Prostate gland (tissue), 2 donors: ENCODE data around the gene CDK5RAP1. TPM values are rescaled to one million over a fixed set of nuclear protein-coding genes. Genes with fewer than 3 reads are reported as not detected.
"Not testable (repeated sequence)": the region's sequence is repeated elsewhere in the genome, so short reads cannot be mapped to it uniquely, and the experiment has no call there.

Source experiments
- DNase-seq: peaks from one replicate; pipeline ENCODE4 v3.0.0-alpha.2; 2019; ENCODE audit warnings: low spot score
- H3K27ac ChIP-seq, 2 donors: fragments of 200-600 bp; sonication (generic); 2 replicates each; pipeline ENCODE4 v1.5.1; 2017 to 2019
- H3K27me3 ChIP-seq: fragments of 200-600 bp; sonication (generic); replicated peaks from 2 replicates; pipeline ENCODE4 v1.5.1; 2019; ENCODE audit not compliant: insufficient read depth
- H3K36me3 ChIP-seq, 2 donors: fragments of 200-600 bp; sonication (generic); 1 replicate in 1 of 2; 2 replicates in 1 of 2; pipeline versions ENCODE4 v1.5.1 to v1.8.1; 2017 to 2019
- H3K4me1 ChIP-seq: fragments of 200-600 bp; sonication (generic); replicated peaks from 2 replicates; pipeline ENCODE4 v1.5.1; 2019
- H3K4me3 ChIP-seq, 2 donors: fragments of 200-600 bp; sonication (generic); 2 replicates each; pipeline ENCODE4 v1.5.1; 2017 to 2019
- H3K9me3 ChIP-seq: fragments of 200-600 bp; sonication (generic); 2 replicates; pipeline ENCODE4 v1.5.1; 2017
- CTCF ChIP-seq, 4 experiments: fragments of 200-600 bp in 2 of 4; fragments of 450-650 bp in 2 of 4; sonication (generic) in 2 of 4; IDR thresholded peaks; 1 replicate in 3 of 4; 2 replicates in 1 of 4; pipeline ENCODE4 v1.5.1; 2016 to 2019; ENCODE audit warnings: antibody characterized with exemption in 4 of 4, mild to moderate bottlenecking in 2 of 4, moderate library complexity in 2 of 4
- POLR2A ChIP-seq: fragments of 450-650 bp; IDR thresholded peaks from one replicate; pipeline ENCODE4 v1.6.1; 2016; ENCODE audit warnings: antibody characterized with exemption, mild to moderate bottlenecking
- POLR2AphosphoS5 ChIP-seq: sonication (generic); formaldehyde crosslinking; IDR thresholded peaks from one replicate; pipeline ENCODE4 v1.6.1; 2017; ENCODE audit warnings: antibody characterized with exemption
- WGBS: methylation state at CpG from one replicate; pipeline ENCODE4 v1.1.5; 2018; 5-methylcytosine and 5-hydroxymethylcytosine counted together
- intact Hi-C: fragments of 100-400 bp; cut with DNase I; formaldehyde crosslinking; loops from one replicate; pipeline ENCODE4 v1.14.2; 2022
- total RNA-seq, 2 donors: library from RNA; depleted of rRNA; stranded (reverse); fragments of >200 nt; gene quantifications; one replicate each; pipeline ENCODE4 v1.1.0, GENCODE V29; 2016

CDK5RAP1 gene
- total RNA-seq, 2 donors from 2014 or later = 18.0 to 24.7 TPM

DNA sequence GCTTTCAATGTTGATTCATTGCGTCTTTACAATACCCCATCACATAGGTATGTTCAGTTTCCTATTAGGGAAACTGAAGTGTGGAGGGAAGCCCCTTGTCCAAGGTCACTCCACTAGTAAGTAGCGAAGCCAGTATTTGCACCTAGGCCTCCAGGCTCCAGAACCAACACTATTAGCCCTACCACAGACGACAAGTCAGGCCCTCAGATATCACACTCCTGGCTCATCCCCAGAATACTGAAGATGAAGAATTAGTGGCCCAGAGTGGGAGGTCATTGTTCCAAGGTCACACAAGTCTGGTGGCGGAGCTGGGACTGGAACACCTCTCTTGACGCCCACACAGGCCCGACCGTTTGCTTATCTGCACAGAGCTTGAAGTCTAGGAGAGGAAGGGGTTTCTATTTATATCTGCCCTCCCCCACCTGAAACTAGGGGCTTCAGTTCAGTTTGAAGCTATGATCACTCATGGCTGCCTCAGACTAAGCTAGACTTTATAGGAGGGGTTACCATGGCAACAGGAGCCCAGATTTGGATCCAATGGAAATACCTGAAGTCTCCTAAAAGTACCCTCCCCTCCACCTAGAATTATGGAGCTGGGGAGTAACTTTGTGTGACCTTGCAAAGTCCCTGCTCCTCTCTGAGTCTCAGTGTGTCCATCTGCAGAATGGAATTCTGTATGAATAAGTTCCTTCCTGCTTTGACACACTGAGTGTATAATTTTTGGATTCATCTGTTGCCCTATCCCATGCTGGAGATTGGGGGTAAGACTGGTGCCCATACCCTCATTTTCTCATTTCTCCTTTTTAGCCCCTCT lies 40.0 kb upstream of the CDK5RAP1 start:
- Histone ChIP-seq H3K27ac (no peak overlapping the region), H3K36me3 (no peaks in the 10 kb centered on the region), H3K9me3 (no peaks in the 10 kb centered on the region), H3K4me1 (no peaks in the 10 kb centered on the region), H3K4me3 (no peak overlapping the region), H3K27me3 (no peaks in the 10 kb centered on the region)
- intact Hi-C loops = no loop called here
- WGBS = 83% methylated on average over 7 of the region's 7 CpGs
- TF ChIP-seq POLR2AphosphoS5 = no peak
- no peak for TF ChIP-seq POLR2A
- no peak for TF ChIP-seq CTCF (IDR thresholded peaks at IDR 0.05)
- DNase-seq = no peak

DNA sequence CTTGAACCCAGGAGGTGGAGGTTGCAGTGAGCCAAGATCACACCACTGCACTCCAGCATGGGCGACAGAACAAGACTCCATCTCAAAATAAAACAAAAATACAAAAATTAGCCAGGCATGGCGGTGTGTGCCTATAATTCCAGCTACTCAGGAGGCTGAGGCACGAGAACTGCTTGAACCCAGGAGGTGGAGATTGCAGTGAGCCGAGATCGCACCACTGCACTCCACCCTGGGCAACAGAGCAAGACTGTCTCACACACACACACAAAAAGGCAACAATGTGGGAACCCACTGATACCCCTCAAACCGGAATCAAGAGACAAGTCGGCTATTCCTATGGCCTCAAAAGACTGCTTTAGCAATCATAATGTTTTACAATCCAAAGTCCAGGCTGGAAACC lies 39.2 kb upstream of the CDK5RAP1 start:
- H3K36me3 ChIP-seq, H3K9me3 ChIP-seq, intact Hi-C loops, H3K27ac ChIP-seq, H3K4me1 ChIP-seq, DNase-seq, H3K4me3 ChIP-seq, H3K27me3 ChIP-seq: not testable (repeated sequence)
- 90% methylated on average over 7 of the region's 7 CpGs for WGBS

GRCh38 chr20:33438481-33438880 lies 37.2 kb upstream of the CDK5RAP1 start:
- no peaks in the 10 kb centered on the region for H3K9me3 ChIP-seq
- H3K4me1 ChIP-seq = no peaks in the 10 kb centered on the region
- TF ChIP-seq POLR2AphosphoS5 (no peak), POLR2A (no peak), CTCF (IDR thresholded peaks at IDR 0.05) (no peak)
- 100% methylated on average over 2 of the region's 2 CpGs for WGBS
- DNase-seq = no peak
- H3K27me3 ChIP-seq = no peaks in the 10 kb centered on the region
- H3K27ac ChIP-seq = no peak overlapping the region
- intact Hi-C loops = no loop called here
- H3K4me3 ChIP-seq = no peak overlapping the region
- no peaks in the 10 kb centered on the region for H3K36me3 ChIP-seq

DNA sequence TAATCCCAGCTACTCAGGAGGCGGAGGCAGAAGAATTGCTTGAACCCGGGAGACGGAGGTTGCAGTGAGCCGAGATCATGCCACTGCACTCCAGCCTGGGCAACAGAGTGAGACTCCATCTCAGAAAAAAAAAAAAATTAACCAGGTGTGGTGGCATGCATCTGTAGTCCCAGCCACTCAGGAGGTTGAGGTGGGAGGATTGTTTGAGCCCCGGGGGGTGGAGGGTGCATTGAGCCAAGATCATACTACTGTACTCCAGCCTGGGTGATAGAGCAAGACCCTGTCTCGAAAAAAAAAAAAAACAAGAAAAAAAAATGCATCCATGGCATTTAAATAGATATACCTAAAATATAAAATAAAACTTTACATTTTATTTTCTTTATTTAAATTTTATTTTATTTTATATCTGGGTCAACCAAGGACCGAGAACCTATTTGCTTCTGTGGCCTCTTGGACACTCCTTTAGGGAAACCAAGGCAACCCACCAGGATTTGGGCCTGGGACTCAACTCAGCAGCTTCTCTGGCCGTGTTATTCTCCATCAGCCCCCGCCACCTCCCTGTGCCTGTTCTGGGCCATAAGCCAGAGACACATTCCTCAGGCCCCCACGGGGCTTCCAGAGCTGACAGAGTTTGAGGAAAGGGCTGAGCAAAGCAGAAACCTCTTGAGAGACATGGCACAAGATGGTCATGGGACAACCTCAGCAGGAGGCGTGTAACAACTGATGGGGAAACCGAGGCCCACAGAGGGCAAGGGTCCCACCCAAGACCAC lies 36.0 kb upstream of the CDK5RAP1 start:
- intact Hi-C loops = no loop called here
- Histone ChIP-seq H3K4me3 (no peak overlapping the region), H3K9me3 (no peaks in the 10 kb centered on the region), H3K4me1 (no peaks in the 10 kb centered on the region), H3K36me3 (no peaks in the 10 kb centered on the region), H3K27ac (no peak overlapping the region), H3K27me3 (no peaks in the 10 kb centered on the region)
- 72% methylated on average over 12 of the region's 12 CpGs for WGBS
- TF ChIP-seq POLR2AphosphoS5 = no peak
- TF ChIP-seq CTCF (IDR thresholded peaks at IDR 0.05) = no peak
- TF ChIP-seq POLR2A = no peak
- DNase-seq = no peak

- DNase-seq = no peak
- H3K4me3 ChIP-seq = no peak overlapping the region
- no peak for TF ChIP-seq POLR2A
- TF ChIP-seq POLR2AphosphoS5 = no peak
- no peak for TF ChIP-seq CTCF (IDR thresholded peaks at IDR 0.05)
- no peaks in the 10 kb centered on the region for H3K9me3 ChIP-seq
- no peaks in the 10 kb centered on the region for H3K4me1 ChIP-seq
- 92% methylated on average over 5 of the region's 5 CpGs for WGBS
- H3K27me3 ChIP-seq = no peaks in the 10 kb centered on the region
- intact Hi-C loops = no loop called here
- H3K27ac ChIP-seq = no peak overlapping the region
- no peaks in the 10 kb centered on the region for H3K36me3 ChIP-seq
Observed at GRCh38 chr20:33434434-33434833, 33.1 kb upstream of the CDK5RAP1 start.
